Measurements from ENCODE around the gene AGGF1. TPM values are rescaled to one million over a fixed set of nuclear protein-coding genes. Genes with fewer than 3 reads are reported as not detected.

Gene AGGF1
- polyA plus RNA-seq, 2 of the 4 experiments (the other 2 are of a cell fraction): 15.8 to 32.5 TPM

- FAIRE-seq (no peak), ATAC-seq (no peak), DNase-seq (ENCODE audit: low read depth in 1 of 2, low spot score in 1 of 2) (no peak)
- whole genome bisulfite sequencing (ENCODE audit: missing lambda C conversion rate): 73% methylated on average over 5 of the region's 5 CpGs
- no peak overlapping the region for H3K4me3 ChIP-seq
- H3K27ac ChIP-seq: no peak overlapping the region
- CTCF ChIA-PET: no interaction called here
- no peaks in the 10 kb centered on the region for H3K4me1 ChIP-seq
- TF ChIP-seq KDM5A (IDR thresholded peaks at IDR 0.05) (no peak), ZSCAN20 (CRISPR knock-in tag; IDR thresholded peaks at IDR 0.05) (no peak), MAX (IDR thresholded peaks at IDR 0.05) (no peak), HOXB5 (CRISPR knock-in tag; IDR thresholded peaks at IDR 0.05) (no peak), ESRRA (IDR thresholded peaks at IDR 0.05; ENCODE audit: borderline replicate concordance, low read length) (no peak), BCL3 (IDR thresholded peaks at IDR 0.05) (no peak), JUN (IDR thresholded peaks at IDR 0.05) (no peak), SREBF2 (IDR thresholded peaks at IDR 0.05) (no peak), PHF8 (IDR thresholded peaks at IDR 0.05; ENCODE audit: borderline replicate concordance, low read depth) (no peak), BHLHE40 (IDR thresholded peaks at IDR 0.05; ENCODE audit: low read depth, low read length) (no peak), JUNB (IDR thresholded peaks at IDR 0.05) (no peak), NR3C1 (IDR thresholded peaks at IDR 0.05) (no peak), GATA3 (IDR thresholded peaks at IDR 0.05; ENCODE audit: borderline replicate concordance) (no peak), EHF (CRISPR knock-in tag; IDR thresholded peaks at IDR 0.05) (no peak), FOXS1 (CRISPR knock-in tag; IDR thresholded peaks at IDR 0.05) (no peak), MAZ (IDR thresholded peaks at IDR 0.05; ENCODE audit: borderline replicate concordance, low read depth, low read length) (no peak), CBX8 (IDR thresholded peaks at IDR 0.05) (no peak)
- POLR2A ChIA-PET: no interaction called here
- H3K9me3 ChIP-seq: no peaks in the 10 kb centered on the region
- no peak overlapping the region for H3K4me2 ChIP-seq
Measured at GRCh38 chr5:77010243-77010642, 20.0 kb upstream of the AGGF1 start.

GRCh38 chr5:77011498-77011897 is 18.7 kb upstream of the AGGF1 start:
- no peak overlapping the region for H3K27ac ChIP-seq
- ATAC-seq (no peak), DNase-seq (ENCODE audit: low read depth in 1 of 2, low spot score in 1 of 2) (no peak), FAIRE-seq (no peak)
- H3K4me3 ChIP-seq: no peak overlapping the region
- H3K9me3 ChIP-seq: no peaks in the 10 kb centered on the region
- ChIA-PET POLR2A (no interaction called here), CTCF (interaction anchor here (2.0 kb wide), 1 partner anchor 410 kb away, joined by 7 read pairs; no protein-coding TSS in a partner anchor)
- H3K4me1 ChIP-seq: no peaks in the 10 kb centered on the region
- WGBS (ENCODE audit: missing lambda C conversion rate): 96% methylated on average over 5 of the region's 5 CpGs
- no peak overlapping the region for H3K4me2 ChIP-seq
- TF ChIP-seq E2F6 (IDR thresholded peaks at IDR 0.05; ENCODE audit: borderline replicate concordance, low read depth): no peak

- POLR2A ChIA-PET: no interaction called here
- no peaks in the 10 kb centered on the region for H3K9me3 ChIP-seq
- CTCF ChIA-PET: interaction anchor here (1.3 to 2.0 kb wide), 2 partner anchors 137 to 411 kb away, joined by 3 to 7 read pairs; no protein-coding TSS in a partner anchor
- no peak for TF ChIP-seq RNF2 (IDR thresholded peaks at IDR 0.05; ENCODE audit: borderline replicate concordance, low read depth)
- no peak for TF ChIP-seq ZNF302 (CRISPR knock-in tag; IDR thresholded peaks at IDR 0.05)
- no peak for TF ChIP-seq HEYL (CRISPR knock-in tag; IDR thresholded peaks at IDR 0.05)
- no peak for TF ChIP-seq CEBPB (IDR thresholded peaks at IDR 0.05)
- no peak for TF ChIP-seq ATOH8 (CRISPR knock-in tag; IDR thresholded peaks at IDR 0.05; ENCODE audit: low read depth)
- TF ChIP-seq HES2 (IDR thresholded peaks at IDR 0.05): no peak
- no peak for TF ChIP-seq FOSL2 (IDR thresholded peaks at IDR 0.05)
- no peak for TF ChIP-seq FOSL2 (CRISPR knock-in tag; IDR thresholded peaks at IDR 0.05)
- no peak for TF ChIP-seq TP53 (CRISPR knock-in tag; IDR thresholded peaks at IDR 0.05)
- H3K4me1 ChIP-seq: no peaks in the 10 kb centered on the region
- ATAC-seq: no peak; a peak in 1 of 6 replicates
- no peak overlapping the region for H3K27ac ChIP-seq
- FAIRE-seq: no peak
- DNase-seq (ENCODE audit: low read depth in 1 of 2, low spot score in 1 of 2): peak in 1 of 2 experiments; percentile 4
- H3K4me3 ChIP-seq: no peak overlapping the region
- 39% methylated on average over 2 of the region's 2 CpGs for WGBS (ENCODE audit: missing lambda C conversion rate)
- H3K4me2 ChIP-seq: no peak overlapping the region
Measured at GRCh38 chr5:77012601-77013000, 17.6 kb upstream of the AGGF1 start.
